HG02970 (cell line): ENCODE data around the gene CFAP46.
"Not testable (repeated sequence)": the region's sequence is repeated elsewhere in the genome, so short reads cannot be mapped to it uniquely, and the experiment has no call there.

Source experiments
- ATAC-seq: cut with Tn5 transposase; IDR thresholded peaks from one replicate; pipeline ENCODE4 v1.9.1; 2021; ENCODE audit warnings: mild to moderate bottlenecking, moderate library complexity, moderate number of reproducible peaks; ENCODE audit not compliant: unreplicated experiment, low FRiP score

CFAP46 gene

GRCh38 chr10:132836832-132837540, 105.4 kb downstream of the CFAP46 start:
- ATAC-seq = no peak

GRCh38 chr10:132836248-132836831, 106.0 kb downstream of the CFAP46 start:
- no peak for ATAC-seq

- ATAC-seq = no peak
Observed at GRCh38 chr10:132835848-132836233, 106.5 kb downstream of the CFAP46 start.

- ATAC-seq = no peak
Observed at GRCh38 chr10:132834891-132835847, 107.2 kb downstream of the CFAP46 start.

GRCh38 chr10:132834311-132834761, 108.0 kb downstream of the CFAP46 start:
- ATAC-seq = no peak

- no peak for ATAC-seq
Observed at GRCh38 chr10:132833421-132834111, 108.8 kb downstream of the CFAP46 start.

GRCh38 chr10:132832186-132832969, 110.0 kb downstream of the CFAP46 start:
- no peak for ATAC-seq

- ATAC-seq = no peak
Observed at GRCh38 chr10:132829403-132829802, 113.0 kb downstream of the CFAP46 start.

GRCh38 chr10:132828681-132829080, 113.7 kb downstream of the CFAP46 start:
- ATAC-seq = no peak

- ATAC-seq = no peak
Observed at GRCh38 chr10:132827861-132828539, 114.4 kb downstream of the CFAP46 start.

- no peak for ATAC-seq
Observed at GRCh38 chr10:132827423-132827789, 115.0 kb downstream of the CFAP46 start.

- no peak for ATAC-seq
Observed at GRCh38 chr10:132826524-132827422, 115.6 kb downstream of the CFAP46 start.

GRCh38 chr10:132825783-132826523, 116.4 kb downstream of the CFAP46 start:
- not testable (repeated sequence) for ATAC-seq

- ATAC-seq = no peak
Observed at GRCh38 chr10:132820056-132820455, 122.3 kb downstream of the CFAP46 start.

- ATAC-seq = no peak
Observed at GRCh38 chr10:132817701-132818211, 124.6 kb downstream of the CFAP46 start.

- ATAC-seq = no peak
Observed at GRCh38 chr10:132816718-132817117, 125.7 kb downstream of the CFAP46 start.

GRCh38 chr10:132815168-132815857, 127.1 kb downstream of the CFAP46 start:
- ATAC-seq = no peak
